NCI-H524 treated with DMSO at 0.1 percent for 48 hours (cell line): ENCODE results near the gene SP4.
"Not testable (repeated sequence)": the region's sequence is repeated elsewhere in the genome, so short reads cannot be mapped to it uniquely, and the experiment has no call there.

Source experiments
- DNase-seq: peaks from one replicate; lab custom pipeline; 2025; lab: John Stamatoyannopoulos, UW

The SP4 gene

DNA sequence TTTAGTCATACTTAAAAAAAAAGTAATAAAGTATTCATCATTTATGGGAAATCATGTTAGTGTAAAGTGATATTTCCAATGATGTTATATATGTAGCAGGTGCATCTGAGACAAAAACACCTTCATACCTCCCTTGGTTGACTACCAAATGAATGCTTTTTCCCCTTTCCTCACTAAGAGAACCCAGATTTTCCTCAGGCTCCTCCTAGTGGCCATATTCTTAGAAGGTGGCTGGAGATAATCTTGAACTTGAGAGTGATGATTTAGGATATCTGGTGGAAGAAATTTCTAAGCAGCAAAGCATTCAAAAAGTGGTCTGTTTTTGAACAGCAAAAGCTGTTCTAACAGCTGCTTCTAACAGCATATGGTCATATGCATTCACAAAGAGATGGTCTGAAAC lies 98.1 kb downstream of the SP4 start:
- DNase-seq = no peak

DNA sequence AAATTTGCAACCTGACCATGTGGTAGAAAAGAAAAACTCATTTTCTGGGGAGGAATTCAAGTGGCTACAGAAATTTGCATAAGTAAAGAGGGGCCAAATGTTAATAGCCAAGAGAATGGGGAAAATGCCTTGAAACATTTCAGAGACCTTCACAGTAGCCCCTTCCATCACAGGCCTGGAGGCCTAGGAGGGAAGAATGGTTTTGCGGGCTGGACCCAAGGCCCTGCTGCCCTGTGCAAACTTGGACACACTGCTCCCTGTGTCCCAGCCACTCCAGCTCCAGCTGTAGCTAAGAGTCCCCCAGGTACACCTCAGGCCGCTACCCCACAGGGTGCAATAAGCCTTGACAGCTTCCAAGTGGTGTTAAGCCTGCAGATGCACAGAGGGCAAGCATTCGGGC lies 98.6 kb downstream of the SP4 start:
- DNase-seq = no peak

DNA sequence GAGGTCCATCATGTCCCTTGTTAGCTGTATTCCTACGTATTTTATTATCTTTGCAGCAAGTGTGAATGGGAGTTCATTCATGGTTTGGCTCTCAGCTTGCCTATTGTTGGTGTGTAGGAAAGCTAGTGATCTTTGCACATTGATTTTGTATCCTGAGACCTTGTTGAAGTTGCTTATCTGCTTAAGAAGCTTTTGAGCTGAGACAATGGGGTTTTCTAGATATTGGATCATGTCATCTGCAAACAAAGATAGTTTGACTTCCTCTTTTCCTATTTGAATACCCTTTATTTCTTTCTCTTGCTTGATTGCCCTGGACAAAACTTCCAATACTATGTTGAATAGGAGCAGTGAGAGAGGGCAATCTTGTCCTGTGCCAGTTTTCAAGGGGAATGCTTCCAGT lies 104.6 kb downstream of the SP4 start:
- DNase-seq = not testable (repeated sequence)

DNA sequence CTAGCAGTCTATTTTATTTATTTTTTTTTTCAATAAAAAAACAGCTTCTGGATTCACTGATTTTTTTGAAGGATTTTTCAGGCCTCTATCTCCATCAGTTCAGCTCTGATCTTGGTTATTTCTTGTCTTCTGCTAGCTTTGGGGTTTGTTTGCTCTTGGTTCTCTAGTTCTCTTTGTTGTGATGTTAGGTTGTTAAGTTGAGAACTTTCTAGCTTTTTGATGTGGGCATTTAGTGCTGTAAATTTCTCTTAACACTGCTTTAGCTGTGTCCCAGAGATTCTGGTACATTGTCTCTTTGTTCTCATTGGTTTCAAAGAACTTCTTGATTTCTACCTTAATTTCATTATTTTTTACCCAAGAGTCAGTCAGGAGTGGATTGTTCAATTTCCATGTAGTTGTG lies 105.8 kb downstream of the SP4 start:
- not testable (repeated sequence) for DNase-seq

GRCh38 chr7:21536445-21537118 lies 108.7 kb downstream of the SP4 start:
- not testable (repeated sequence) for DNase-seq

DNA sequence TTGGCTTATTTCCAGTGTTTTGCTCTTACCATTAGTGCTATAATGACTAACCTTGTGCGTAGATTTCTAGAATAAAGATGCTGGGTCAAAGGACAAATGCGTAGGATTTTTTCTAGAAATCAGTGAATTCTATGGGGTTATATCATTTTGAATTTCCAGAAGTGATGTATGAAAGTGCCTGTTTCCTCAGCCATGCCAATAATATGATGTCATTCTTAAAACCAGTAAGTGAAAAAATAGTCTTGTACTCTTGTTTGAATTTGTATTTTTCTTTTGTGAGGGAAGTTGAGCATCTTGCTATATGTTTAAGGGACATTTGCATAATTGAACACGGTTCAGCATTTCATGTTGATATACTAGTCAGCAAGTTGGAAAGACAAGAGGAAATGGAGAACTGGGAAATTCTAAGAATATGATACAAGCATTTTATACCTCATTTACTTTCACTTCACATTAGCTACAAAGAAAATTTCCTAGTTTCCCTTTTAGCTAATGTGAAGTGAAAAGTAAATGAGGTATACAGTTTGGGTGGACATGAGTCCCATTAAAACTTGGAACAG lies 111.1 kb downstream of the SP4 start:
- DNase-seq = no peak

DNA sequence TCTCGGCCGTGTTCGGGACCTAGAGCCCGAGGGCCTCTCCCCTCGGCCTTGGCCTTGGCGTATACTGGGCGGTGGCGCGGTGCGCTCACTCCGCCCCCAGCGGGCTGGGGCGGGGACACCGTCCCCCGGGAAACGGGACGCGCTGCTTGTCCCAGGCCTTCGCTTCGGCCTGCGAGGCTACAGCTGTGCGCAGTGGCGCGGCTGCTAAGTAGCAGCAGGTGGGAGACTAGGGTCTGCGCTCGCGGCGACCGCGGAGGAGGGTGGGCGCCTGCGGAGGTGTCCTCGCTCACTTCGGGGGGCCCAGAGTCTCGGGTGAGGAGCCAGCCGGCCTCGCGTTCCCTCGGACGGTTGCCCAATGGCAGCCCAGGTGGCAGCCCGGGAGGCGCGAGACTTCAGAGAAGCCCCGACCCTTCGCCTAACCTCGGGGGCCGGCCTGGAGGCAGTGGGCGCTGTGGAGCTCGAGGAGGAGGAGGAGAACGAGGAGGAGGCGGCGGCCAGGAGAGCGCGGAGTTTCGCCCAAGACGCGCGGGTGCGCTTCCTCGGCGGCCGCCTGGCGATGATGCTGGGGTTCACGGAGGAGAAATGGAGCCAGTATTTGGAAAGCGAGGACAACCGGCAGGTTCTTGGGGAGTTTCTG lies 115.1 kb downstream of the SP4 start, which contains the start of gene DNAH11:
DNAH11 (plus strand) TSS at position 149 of the 637 bp plus-strand sequence; CDS start at position 356, 207 bp downstream.
- DNase-seq = no peak

- DNase-seq = no peak
These were observed 115.8 kb downstream of the SP4 start for GRCh38 chr7:21543528-21544302.

DNA sequence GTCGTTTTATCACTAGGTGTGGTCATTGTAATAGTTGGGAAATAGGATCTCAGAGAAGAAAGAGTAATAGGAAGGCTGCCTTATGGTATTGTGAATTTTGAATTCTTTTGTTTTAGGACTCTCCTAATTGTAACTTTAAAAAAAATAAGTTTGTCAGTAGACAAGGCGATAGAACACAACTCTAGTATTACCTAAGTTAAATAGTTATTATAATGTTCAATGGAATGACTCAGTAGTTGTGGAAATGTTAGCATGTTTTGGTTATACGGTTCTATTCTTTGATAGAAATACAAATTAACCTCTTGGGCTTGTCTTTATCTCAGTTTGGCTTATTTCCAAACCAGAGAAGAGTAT lies 116.4 kb downstream of the SP4 start:
- DNase-seq = no peak

GRCh38 chr7:21544715-21545114 lies 116.8 kb downstream of the SP4 start:
- no peak for DNase-seq

GRCh38 chr7:21547501-21547900 lies 119.6 kb downstream of the SP4 start:
- DNase-seq = no peak

DNA sequence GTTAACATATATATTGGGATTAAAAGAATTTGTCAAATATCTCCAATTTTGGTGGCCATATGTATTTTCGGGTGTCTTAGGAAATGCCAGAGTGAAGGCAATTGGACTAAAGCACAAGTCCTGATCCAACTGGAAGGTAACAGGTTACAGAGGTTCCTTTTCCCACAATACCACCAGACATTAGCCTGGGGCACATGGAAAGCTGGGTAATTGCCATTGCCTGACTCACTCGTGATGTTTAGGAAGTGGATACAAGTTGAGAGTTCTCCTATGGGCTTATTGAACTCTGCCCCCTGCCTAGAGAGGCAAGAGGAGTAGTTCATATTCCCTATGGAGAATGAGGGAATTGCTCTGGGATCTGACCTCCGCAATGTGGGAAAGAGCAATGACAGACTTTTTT lies 120.6 kb downstream of the SP4 start:
- no peak for DNase-seq

DNA sequence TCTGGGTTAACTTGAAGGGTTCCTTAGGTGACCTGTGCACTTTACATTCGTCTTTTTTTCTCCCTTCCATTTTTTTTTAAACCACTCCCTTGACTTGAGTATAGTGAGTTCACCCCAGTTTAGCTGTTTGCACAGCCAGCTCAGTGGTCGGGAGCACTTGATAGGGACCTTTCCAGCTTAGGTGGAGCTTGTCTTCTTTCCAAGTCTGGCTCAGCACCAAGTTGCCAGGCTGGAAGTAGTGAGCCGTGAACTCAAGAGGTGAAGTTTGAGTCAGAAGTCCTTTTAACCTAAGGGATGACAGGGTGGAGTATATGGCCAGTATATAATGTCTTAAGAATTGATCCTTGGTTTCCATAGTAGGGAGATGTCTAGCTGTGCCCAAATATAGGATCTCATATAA lies 122.2 kb downstream of the SP4 start:
- no peak for DNase-seq

DNA sequence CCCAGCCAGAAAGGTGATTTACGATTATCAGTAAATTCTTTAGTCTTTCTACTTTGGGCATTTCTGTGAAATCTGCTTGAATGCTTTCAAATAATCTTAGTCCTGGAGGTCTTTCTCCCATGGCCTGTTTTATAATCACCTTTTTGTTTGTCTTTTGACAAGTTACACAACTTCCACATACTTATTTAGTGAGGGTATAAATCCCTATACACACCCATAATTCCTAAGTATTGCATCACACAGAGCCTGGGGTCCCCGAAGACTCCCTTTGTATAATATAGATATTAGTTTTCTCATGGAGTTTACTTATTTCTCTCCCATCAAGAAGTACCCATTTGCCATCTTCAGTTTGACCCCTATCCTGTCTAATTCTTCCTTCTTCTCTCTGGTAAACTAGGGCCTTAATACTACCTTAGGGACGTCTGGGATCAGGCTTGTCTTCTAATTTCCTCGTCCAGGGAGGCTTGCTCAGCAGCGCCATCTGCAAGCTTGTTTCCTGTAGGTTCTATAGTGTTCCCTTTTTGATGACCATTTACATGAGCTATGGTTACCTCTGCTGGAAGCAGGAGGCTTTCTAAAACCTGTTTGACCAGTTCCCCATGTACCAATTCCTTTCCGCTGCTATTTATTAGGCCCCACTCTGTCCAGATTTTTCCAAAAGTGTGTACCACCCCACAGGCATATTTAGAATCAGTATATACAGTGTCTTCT lies 123.1 kb downstream of the SP4 start:
- no peak for DNase-seq

GRCh38 chr7:21562385-21562784 lies 134.5 kb downstream of the SP4 start:
- no peak for DNase-seq
